HepG2 (cell line): ENCODE measurements around the gene CCDC201. TPM values are rescaled to one million over a fixed set of nuclear protein-coding genes. Genes with fewer than 3 reads are reported as not detected.
A peak's percentile ranks its signal among the peaks of the same experiment; 100 is the strongest.

Experiments used
- CAMTA2 ChIP-seq: sonication (generic); formaldehyde crosslinking; IDR thresholded peaks from 2 replicates; pipeline ENCODE4 v1.4.0; 2020; ENCODE audit warnings: mild to moderate bottlenecking, missing genetic modification reagents, borderline replicate concordance
- DNMT3B ChIP-seq: conservative IDR thresholded peaks from 2 replicates; pipeline ENCODE4 v1.6.1; 2016; ENCODE audit warnings: missing biosample characterization, control low read depth
- ETV6 ChIP-seq: sonication (generic); formaldehyde crosslinking; conservative IDR thresholded peaks from 2 replicates; pipeline ENCODE4 v1.4.0; 2020; ENCODE audit warnings: missing genetic modification reagents
- FIP1L1 ChIP-seq: fragments of 200-400 bp; formaldehyde crosslinking; IDR thresholded peaks from 2 replicates; pipeline ENCODE4 v1.6.1; 2018; ENCODE audit warnings: low read depth, mild to moderate bottlenecking, low read length, moderate library complexity, borderline replicate concordance; ENCODE audit not compliant: insufficient read depth
- FOSL1 ChIP-seq: sonication (generic); formaldehyde crosslinking; IDR thresholded peaks from 2 replicates; pipeline ENCODE4 v1.9.0; 2021; ENCODE audit warnings: missing genetic modification reagents, borderline replicate concordance
- FOXK2 ChIP-seq: fragments of 450-650 bp; IDR thresholded peaks from 2 replicates; pipeline ENCODE4 v1.6.1; 2016
- NFRKB ChIP-seq: fragments of 450-650 bp; IDR thresholded peaks from 2 replicates; pipeline ENCODE4 v1.6.1; 2017
- PAWR ChIP-seq: sonication (generic); formaldehyde crosslinking; IDR thresholded peaks from 2 replicates; pipeline ENCODE4 v1.4.0; 2020; ENCODE audit warnings: missing genetic modification reagents, mild to moderate bottlenecking, borderline replicate concordance
- PHB2 ChIP-seq: fragments of 450-650 bp; IDR thresholded peaks from 2 replicates; pipeline ENCODE4 v1.6.1; 2018; ENCODE audit not compliant: partially characterized antibody
- PLRG1 ChIP-seq: fragments of 450-650 bp; conservative IDR thresholded peaks from 2 replicates; pipeline ENCODE4 v1.6.1; 2016
- RBM22 ChIP-seq: fragments of 200-400 bp; formaldehyde crosslinking; optimal IDR thresholded peaks from 2 replicates; pipeline ENCODE3; 2017; ENCODE audit warnings: mild to moderate bottlenecking, low read length, moderate library complexity
- RFX3 ChIP-seq: IDR thresholded peaks from 2 replicates; pipeline ENCODE4 v1.6.1; 2016; ENCODE audit warnings: missing biosample characterization, missing genetic modification reagents
- SMARCE1 ChIP-seq: fragments of 450-650 bp; IDR thresholded peaks from 2 replicates; pipeline ENCODE4 v1.6.1; 2017; ENCODE audit warnings: borderline replicate concordance
- ZFP37 ChIP-seq: sonication (generic); formaldehyde crosslinking; IDR thresholded peaks from 2 replicates; pipeline ENCODE4 v1.4.0; 2020; ENCODE audit warnings: missing genetic modification reagents, borderline replicate concordance
- ZNF234 ChIP-seq: sonication (generic); formaldehyde crosslinking; conservative IDR thresholded peaks from 2 replicates; pipeline ENCODE4 v1.5.1; 2020; ENCODE audit warnings: mild to moderate bottlenecking, missing genetic modification reagents
- ZNF292 ChIP-seq: sonication (generic); formaldehyde crosslinking; IDR thresholded peaks from 2 replicates; pipeline ENCODE4 v1.8.1; 2022; ENCODE audit warnings: mild to moderate bottlenecking, low read depth, missing genetic modification reagents, borderline replicate concordance
- polyA plus RNA-seq, 8 experiments: library from polyadenylated mRNA; depleted of rRNA in 3 of 8; stranded (reverse) in 7 of 8; unstranded in 1 of 8; fragments of >200 nt; fragmentation: Illumina TruSeq in 4 of 8; extraction: Trizol in 4 of 8; gene quantifications; 2 replicates each; pipeline versions ENCODE4 v1.2.1 to v1.2.3, GENCODE V29; 2011 to 2016; ENCODE audit warnings: low read depth in 4 of 8, missing spikeins in 1 of 8, mixed read lengths in 1 of 8; ENCODE audit not compliant: insufficient read depth in 1 of 8
- total RNA-seq, 5 experiments: library from RNA; depleted of rRNA; stranded (reverse); fragments of >200 nt; fragmentation: Illumina TruSeq; extraction: Trizol; gene quantifications; 2 replicates each; pipeline ENCODE4 v1.2.3, GENCODE V29; 2016; ENCODE audit warnings: low read depth in 1 of 5
- TF ChIP-seq, protein P1 (sequence below): sonication (generic); formaldehyde crosslinking; conservative IDR thresholded peaks from 2 replicates; pipeline ENCODE4 v1.4.0; 2020; ENCODE audit warnings: missing genetic modification reagents
- TF ChIP-seq, protein P2 (sequence below): sonication (generic); formaldehyde crosslinking; IDR thresholded peaks from 2 replicates; pipeline ENCODE4 v1.5.1; 2020; ENCODE audit warnings: missing genetic modification reagents, mild to moderate bottlenecking, borderline replicate concordance
- TF ChIP-seq, protein P3 (sequence below): sonication (generic); formaldehyde crosslinking; IDR thresholded peaks from 2 replicates; pipeline ENCODE4 v1.4.0; 2020; ENCODE audit warnings: missing genetic modification reagents, mild to moderate bottlenecking, borderline replicate concordance
- TF ChIP-seq, protein P4 (sequence below): sonication (generic); formaldehyde crosslinking; IDR thresholded peaks from 2 replicates; pipeline ENCODE4 v1.5.0; 2020; ENCODE audit warnings: mild to moderate bottlenecking, missing genetic modification reagents
- TF ChIP-seq, protein P5 (sequence below): IDR thresholded peaks from 2 replicates; pipeline ENCODE4 v1.6.1; 2016; ENCODE audit warnings: low read depth, control low read depth

The CCDC201 gene
- total and polyA plus RNA-seq, 2 of the 13 experiments (the other 11 are each of a cell fraction or from before 2014, with no cell fraction given), result 0.92 TPM; not detected in 1

DNA sequence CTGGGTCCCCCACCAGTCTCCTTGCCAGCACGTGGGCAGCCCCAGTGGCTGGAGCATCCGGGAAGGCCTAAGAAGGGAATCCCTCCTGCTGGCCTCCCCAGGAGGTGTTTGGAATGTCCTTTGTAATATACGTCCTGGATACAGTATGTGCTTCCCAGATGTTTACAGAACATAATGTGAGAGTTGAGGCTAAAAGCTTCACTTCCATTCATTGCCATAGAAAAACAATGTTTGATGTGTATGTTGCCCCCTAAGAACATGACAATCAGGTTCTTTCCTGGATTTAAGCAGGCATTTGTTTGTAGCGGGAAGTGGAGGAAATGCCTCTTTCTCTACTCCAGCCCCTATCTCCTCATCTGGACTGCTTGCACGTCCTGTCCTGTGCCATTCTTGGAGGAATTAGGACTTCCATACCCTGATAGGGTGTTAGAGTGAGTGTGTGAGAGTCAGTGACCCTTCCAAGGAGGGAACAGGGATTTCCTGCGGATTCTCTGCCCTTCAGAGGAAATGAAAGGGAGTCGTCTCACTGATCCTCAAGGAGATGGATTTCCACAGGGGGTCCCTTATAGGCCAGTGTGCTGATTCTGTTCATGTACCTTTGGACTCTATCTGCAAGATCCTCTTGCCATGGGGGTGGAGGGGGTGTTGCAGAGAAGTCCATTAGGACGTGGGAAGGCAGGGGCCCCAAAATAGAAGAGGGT lies 16.6 kb upstream of the CCDC201 start (continued):
- TF ChIP-seq ETV6 (no peak), SMARCE1 (no peak), FIP1L1 (no peak), RBM22 (no peak), ZNF234 (0 out of 2 replicates have a peak, but pooled peaks have one; percentile 27), PAWR (CRISPR knock-in tag) (no peak), PLRG1 (no peak), FOXK2 (no peak), ZNF292 (CRISPR knock-in tag) (no peak), CAMTA2 (no peak), PHB2 (no peak), ZFP37 (CRISPR knock-in tag) (no peak), FOSL1 (CRISPR knock-in tag) (no peak), RFX3 (no peak), DNMT3B (CRISPR knock-in tag) (no peak; the same call in 1 of the 2 replicates), NFRKB (no peak)
- TF ChIP-seq, protein P1, sequence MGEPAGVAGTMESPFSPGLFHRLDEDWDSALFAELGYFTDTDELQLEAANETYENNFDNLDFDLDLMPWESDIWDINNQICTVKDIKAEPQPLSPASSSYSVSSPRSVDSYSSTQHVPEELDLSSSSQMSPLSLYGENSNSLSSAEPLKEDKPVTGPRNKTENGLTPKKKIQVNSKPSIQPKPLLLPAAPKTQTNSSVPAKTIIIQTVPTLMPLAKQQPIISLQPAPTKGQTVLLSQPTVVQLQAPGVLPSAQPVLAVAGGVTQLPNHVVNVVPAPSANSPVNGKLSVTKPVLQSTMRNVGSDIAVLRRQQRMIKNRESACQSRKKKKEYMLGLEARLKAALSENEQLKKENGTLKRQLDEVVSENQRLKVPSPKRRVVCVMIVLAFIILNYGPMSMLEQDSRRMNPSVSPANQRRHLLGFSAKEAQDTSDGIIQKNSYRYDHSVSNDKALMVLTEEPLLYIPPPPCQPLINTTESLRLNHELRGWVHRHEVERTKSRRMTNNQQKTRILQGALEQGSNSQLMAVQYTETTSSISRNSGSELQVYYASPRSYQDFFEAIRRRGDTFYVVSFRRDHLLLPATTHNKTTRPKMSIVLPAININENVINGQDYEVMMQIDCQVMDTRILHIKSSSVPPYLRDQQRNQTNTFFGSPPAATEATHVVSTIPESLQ (CRISPR knock-in tag), result peak; percentile 88; the same call in 1 of the 2 replicates
- TF ChIP-seq, protein P2, sequence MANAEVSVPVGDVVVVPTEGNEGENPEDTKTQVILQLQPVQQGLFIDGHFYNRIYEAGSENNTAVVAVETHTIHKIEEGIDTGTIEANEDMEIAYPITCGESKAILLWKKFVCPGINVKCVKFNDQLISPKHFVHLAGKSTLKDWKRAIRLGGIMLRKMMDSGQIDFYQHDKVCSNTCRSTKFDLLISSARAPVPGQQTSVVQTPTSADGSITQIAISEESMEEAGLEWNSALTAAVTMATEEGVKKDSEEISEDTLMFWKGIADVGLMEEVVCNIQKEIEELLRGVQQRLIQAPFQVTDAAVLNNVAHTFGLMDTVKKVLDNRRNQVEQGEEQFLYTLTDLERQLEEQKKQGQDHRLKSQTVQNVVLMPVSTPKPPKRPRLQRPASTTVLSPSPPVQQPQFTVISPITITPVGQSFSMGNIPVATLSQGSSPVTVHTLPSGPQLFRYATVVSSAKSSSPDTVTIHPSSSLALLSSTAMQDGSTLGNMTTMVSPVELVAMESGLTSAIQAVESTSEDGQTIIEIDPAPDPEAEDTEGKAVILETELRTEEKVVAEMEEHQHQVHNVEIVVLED (CRISPR knock-in tag), result peak; percentile 20; the same call in 1 of the 2 replicates
- TF ChIP-seq, protein P3, sequence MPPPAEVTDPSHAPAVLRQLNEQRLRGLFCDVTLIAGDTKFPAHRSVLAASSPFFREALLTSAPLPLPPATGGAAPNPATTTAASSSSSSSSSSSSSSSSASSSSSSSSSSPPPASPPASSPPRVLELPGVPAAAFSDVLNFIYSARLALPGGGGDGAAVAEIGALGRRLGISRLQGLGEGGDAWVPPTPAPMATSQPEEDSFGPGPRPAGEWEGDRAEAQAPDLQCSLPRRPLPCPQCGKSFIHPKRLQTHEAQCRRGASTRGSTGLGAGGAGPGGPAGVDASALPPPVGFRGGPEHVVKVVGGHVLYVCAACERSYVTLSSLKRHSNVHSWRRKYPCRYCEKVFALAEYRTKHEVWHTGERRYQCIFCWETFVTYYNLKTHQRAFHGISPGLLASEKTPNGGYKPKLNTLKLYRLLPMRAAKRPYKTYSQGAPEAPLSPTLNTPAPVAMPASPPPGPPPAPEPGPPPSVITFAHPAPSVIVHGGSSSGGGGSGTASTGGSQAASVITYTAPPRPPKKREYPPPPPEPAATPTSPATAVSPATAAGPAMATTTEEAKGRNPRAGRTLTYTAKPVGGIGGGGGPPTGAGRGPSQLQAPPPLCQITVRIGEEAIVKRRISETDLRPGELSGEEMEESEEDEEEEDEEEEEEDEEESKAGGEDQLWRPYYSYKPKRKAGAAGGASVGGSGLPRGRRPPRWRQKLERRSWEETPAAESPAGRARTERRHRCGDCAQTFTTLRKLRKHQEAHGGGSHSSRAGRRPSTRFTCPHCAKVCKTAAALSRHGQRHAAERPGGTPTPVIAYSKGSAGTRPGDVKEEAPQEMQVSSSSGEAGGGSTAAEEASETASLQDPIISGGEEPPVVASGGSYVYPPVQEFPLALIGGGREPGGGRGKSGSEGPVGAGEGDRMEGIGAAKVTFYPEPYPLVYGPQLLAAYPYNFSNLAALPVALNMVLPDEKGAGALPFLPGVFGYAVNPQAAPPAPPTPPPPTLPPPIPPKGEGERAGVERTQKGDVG (CRISPR knock-in tag), result no peak
- TF ChIP-seq, protein P4, sequence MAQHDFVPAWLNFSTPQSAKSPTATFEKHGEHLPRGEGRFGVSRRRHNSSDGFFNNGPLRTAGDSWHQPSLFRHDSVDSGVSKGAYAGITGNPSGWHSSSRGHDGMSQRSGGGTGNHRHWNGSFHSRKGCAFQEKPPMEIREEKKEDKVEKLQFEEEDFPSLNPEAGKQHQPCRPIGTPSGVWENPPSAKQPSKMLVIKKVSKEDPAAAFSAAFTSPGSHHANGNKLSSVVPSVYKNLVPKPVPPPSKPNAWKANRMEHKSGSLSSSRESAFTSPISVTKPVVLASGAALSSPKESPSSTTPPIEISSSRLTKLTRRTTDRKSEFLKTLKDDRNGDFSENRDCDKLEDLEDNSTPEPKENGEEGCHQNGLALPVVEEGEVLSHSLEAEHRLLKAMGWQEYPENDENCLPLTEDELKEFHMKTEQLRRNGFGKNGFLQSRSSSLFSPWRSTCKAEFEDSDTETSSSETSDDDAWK (CRISPR knock-in tag), result no peak
- TF ChIP-seq, protein P5, sequence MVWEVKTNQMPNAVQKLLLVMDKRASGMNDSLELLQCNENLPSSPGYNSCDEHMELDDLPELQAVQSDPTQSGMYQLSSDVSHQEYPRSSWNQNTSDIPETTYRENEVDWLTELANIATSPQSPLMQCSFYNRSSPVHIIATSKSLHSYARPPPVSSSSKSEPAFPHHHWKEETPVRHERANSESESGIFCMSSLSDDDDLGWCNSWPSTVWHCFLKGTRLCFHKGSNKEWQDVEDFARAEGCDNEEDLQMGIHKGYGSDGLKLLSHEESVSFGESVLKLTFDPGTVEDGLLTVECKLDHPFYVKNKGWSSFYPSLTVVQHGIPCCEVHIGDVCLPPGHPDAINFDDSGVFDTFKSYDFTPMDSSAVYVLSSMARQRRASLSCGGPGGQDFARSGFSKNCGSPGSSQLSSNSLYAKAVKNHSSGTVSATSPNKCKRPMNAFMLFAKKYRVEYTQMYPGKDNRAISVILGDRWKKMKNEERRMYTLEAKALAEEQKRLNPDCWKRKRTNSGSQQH, result no peak; the same call in none of the 2 replicates
